HEK293 (cell line): ENCODE data around the gene LCMT1.

Experiments used
- CTCF ChIA-PET: fragments of 350-600 bp; formaldehyde crosslinking; extraction: SDS; loops from one replicate; lab custom pipeline; 2021; ENCODE audit warnings: antibody characterized with exemption; lab: Yijun Ruan, JAX
- POLR2A ChIA-PET: fragments of 300-600 bp; formaldehyde crosslinking; extraction: SDS; loops from one replicate; lab custom pipeline; 2020; ENCODE audit warnings: antibody characterized with exemption, inconsistent platforms; lab: Yijun Ruan, JAX
- H3K27ac ChIP-seq: fragments of 200-500 bp; sonication (Bioruptor generic); 2 replicates; pipeline ENCODE4 v1.5.1; 2014; ENCODE audit warnings: low read depth, low read length, control low read depth, inconsistent platforms; ENCODE audit errors: extremely low read depth
- H3K36me3 ChIP-seq, 2 experiments: fragments of 200-500 bp in 1 of 2; sonication (Bioruptor generic) in 1 of 2; 1 replicate in 1 of 2; 2 replicates in 1 of 2; pipeline ENCODE4 v1.5.1; 2014 to 2017; ENCODE audit warnings: inconsistent platforms in 2 of 2, low read length in 2 of 2; ENCODE audit not compliant: control insufficient read depth in 2 of 2, insufficient read depth in 1 of 2
- H3K4me1 ChIP-seq: fragments of 200-500 bp; sonication (Bioruptor generic); 2 replicates; pipeline ENCODE4 v1.5.1; 2014; ENCODE audit warnings: mild to moderate bottlenecking, low read length, inconsistent platforms; ENCODE audit not compliant: control insufficient read depth, insufficient read depth
- H3K4me3 ChIP-seq: 2 replicates; pipeline ENCODE4 v1.5.1; 2011; ENCODE audit warnings: low read depth, mild to moderate bottlenecking, control low read depth, low read length, moderate library complexity
- H3K9me3 ChIP-seq: fragments of 200-500 bp; sonication (Bioruptor generic); 2 replicates; pipeline ENCODE4 v1.5.1; 2014; ENCODE audit warnings: low read depth, low read length, inconsistent platforms; ENCODE audit not compliant: control insufficient read depth, insufficient read depth
- ATF2 ChIP-seq: fragments of 450-650 bp; formaldehyde crosslinking; IDR thresholded peaks from 2 replicates; pipeline ENCODE4 v1.5.1; 2016; ENCODE audit warnings: missing biosample characterization, missing genetic modification characterization, low read depth
- YY1 ChIP-seq: fragments of 450-650 bp; formaldehyde crosslinking; IDR thresholded peaks from 2 replicates; pipeline ENCODE4 v1.5.1; 2018; ENCODE audit warnings: missing biosample characterization, missing genetic modification characterization
- ZNF16 ChIP-seq: fragments of 450-650 bp; formaldehyde crosslinking; IDR thresholded peaks from 2 replicates; pipeline ENCODE4 v1.5.1; 2016; ENCODE audit warnings: low read depth, missing biosample characterization, missing genetic modification characterization
- ZNF184 ChIP-seq: fragments of 450-650 bp; IDR thresholded peaks from 2 replicates; pipeline ENCODE4 v1.5.1; 2018; ENCODE audit warnings: missing biosample characterization, mild to moderate bottlenecking, missing genetic modification characterization
- ZNF214 ChIP-seq: fragments of 450-650 bp; formaldehyde crosslinking; IDR thresholded peaks from 2 replicates; pipeline ENCODE4 v1.5.1; 2017; ENCODE audit warnings: missing biosample characterization, mild to moderate bottlenecking, missing genetic modification characterization, borderline replicate concordance
- ZNF366 ChIP-seq: fragments of 450-650 bp; formaldehyde crosslinking; conservative IDR thresholded peaks from 2 replicates; pipeline ENCODE4 v1.5.1; 2016; ENCODE audit warnings: missing biosample characterization, missing genetic modification characterization
- ZNF521 ChIP-seq: fragments of 450-650 bp; formaldehyde crosslinking; IDR thresholded peaks from 2 replicates; pipeline ENCODE4 v1.5.1; 2017; ENCODE audit warnings: missing biosample characterization, mild to moderate bottlenecking, missing genetic modification characterization
- ZNF544 ChIP-seq: fragments of 450-650 bp; formaldehyde crosslinking; IDR thresholded peaks from 2 replicates; pipeline ENCODE4 v1.5.0; 2017; ENCODE audit warnings: missing biosample characterization, missing genetic modification characterization
- ZNF600 ChIP-seq: fragments of 450-650 bp; formaldehyde crosslinking; IDR thresholded peaks from 2 replicates; pipeline ENCODE4 v1.5.1; 2016; ENCODE audit warnings: missing biosample characterization, missing genetic modification characterization
- ZNF629 ChIP-seq: fragments of 450-650 bp; formaldehyde crosslinking; IDR thresholded peaks from 2 replicates; pipeline ENCODE4 v1.5.1; 2017; ENCODE audit warnings: missing biosample characterization, missing genetic modification characterization
- ZNF654 ChIP-seq: fragments of 450-650 bp; formaldehyde crosslinking; IDR thresholded peaks from 2 replicates; pipeline ENCODE4 v1.5.1; 2016; ENCODE audit warnings: low read depth, missing biosample characterization, missing genetic modification characterization
- ZNF677 ChIP-seq: fragments of 450-650 bp; IDR thresholded peaks from 2 replicates; pipeline ENCODE4 v1.5.0; 2018; ENCODE audit warnings: missing biosample characterization, mild to moderate bottlenecking, missing genetic modification characterization, moderate library complexity
- ZNF791 ChIP-seq: fragments of 450-650 bp; formaldehyde crosslinking; IDR thresholded peaks from 2 replicates; pipeline ENCODE4 v1.5.1; 2016; ENCODE audit warnings: missing biosample characterization, missing genetic modification characterization
- ZNF830 ChIP-seq: fragments of 450-650 bp; IDR thresholded peaks from 2 replicates; pipeline ENCODE4 v1.5.0; 2018; ENCODE audit warnings: missing biosample characterization, missing genetic modification characterization, low read depth, mild to moderate bottlenecking, moderate library complexity
- ZXDB ChIP-seq: fragments of 450-650 bp; formaldehyde crosslinking; IDR thresholded peaks from 2 replicates; pipeline ENCODE4 v1.5.1; 2016; ENCODE audit warnings: missing biosample characterization, missing genetic modification characterization
- TF ChIP-seq, protein P1 (sequence below): fragments of 450-650 bp; formaldehyde crosslinking; IDR thresholded peaks from 2 replicates; pipeline ENCODE4 v1.5.0; 2017; ENCODE audit warnings: missing biosample characterization, missing genetic modification characterization, borderline replicate concordance

The LCMT1 gene

GRCh38 chr16:25212636-25213035 is 101.1 kb downstream of the LCMT1 start:
- no peaks in the 10 kb centered on the region for H3K36me3 ChIP-seq
- TF ChIP-seq ZNF184, result no peak
- no peak for TF ChIP-seq ZNF521
- no peak for TF ChIP-seq ZXDB (tag by site-specific recombination)
- no peak for TF ChIP-seq ZNF16 (tag by site-specific recombination)
- TF ChIP-seq ZNF544 (tag by site-specific recombination), result no peak
- no peak for TF ChIP-seq ZNF214 (tag by site-specific recombination)
- TF ChIP-seq, protein P1, sequence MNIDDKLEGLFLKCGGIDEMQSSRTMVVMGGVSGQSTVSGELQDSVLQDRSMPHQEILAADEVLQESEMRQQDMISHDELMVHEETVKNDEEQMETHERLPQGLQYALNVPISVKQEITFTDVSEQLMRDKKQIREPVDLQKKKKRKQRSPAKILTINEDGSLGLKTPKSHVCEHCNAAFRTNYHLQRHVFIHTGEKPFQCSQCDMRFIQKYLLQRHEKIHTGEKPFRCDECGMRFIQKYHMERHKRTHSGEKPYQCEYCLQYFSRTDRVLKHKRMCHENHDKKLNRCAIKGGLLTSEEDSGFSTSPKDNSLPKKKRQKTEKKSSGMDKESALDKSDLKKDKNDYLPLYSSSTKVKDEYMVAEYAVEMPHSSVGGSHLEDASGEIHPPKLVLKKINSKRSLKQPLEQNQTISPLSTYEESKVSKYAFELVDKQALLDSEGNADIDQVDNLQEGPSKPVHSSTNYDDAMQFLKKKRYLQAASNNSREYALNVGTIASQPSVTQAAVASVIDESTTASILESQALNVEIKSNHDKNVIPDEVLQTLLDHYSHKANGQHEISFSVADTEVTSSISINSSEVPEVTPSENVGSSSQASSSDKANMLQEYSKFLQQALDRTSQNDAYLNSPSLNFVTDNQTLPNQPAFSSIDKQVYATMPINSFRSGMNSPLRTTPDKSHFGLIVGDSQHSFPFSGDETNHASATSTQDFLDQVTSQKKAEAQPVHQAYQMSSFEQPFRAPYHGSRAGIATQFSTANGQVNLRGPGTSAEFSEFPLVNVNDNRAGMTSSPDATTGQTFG (tag by site-specific recombination), result no peak
- no peak for TF ChIP-seq ZNF677 (tag by site-specific recombination)
- TF ChIP-seq ZNF791 (tag by site-specific recombination), result no peak
- TF ChIP-seq ZNF600, result no peak
- TF ChIP-seq ATF2 (tag by site-specific recombination), result no peak
- TF ChIP-seq, all 188 proteins: peak for 0
- Histone ChIP-seq H3K27ac (no peak overlapping the region), H3K4me1 (no peaks in the 10 kb centered on the region), H3K9me3 (no peaks in the 10 kb centered on the region), H3K4me3 (no peak overlapping the region)
- ChIA-PET POLR2A (no interaction called here), CTCF (no interaction called here)

GRCh38 chr16:25213709-25214397 is 102.3 kb downstream of the LCMT1 start:
- ChIA-PET POLR2A (no interaction called here), CTCF (interaction anchor here (0.6 to 1.7 kb wide), 2 partner anchors 11 to 19 kb away, joined by 4 to 10 read pairs; no protein-coding TSS in a partner anchor)
- Histone ChIP-seq H3K4me3 (no peak overlapping the region), H3K4me1 (no peaks in the 10 kb centered on the region), H3K27ac (no peak overlapping the region), H3K36me3 (no peaks in the 10 kb centered on the region), H3K9me3 (no peaks in the 10 kb centered on the region)
- TF ChIP-seq ZNF366 (tag by site-specific recombination) (0 out of 2 replicates have a peak, but pooled peaks have one; percentile 45), ZNF654 (no peak)

- ChIA-PET CTCF (interaction anchor here (1.2 to 1.4 kb wide), 2 partner anchors 10 to 26 kb away, joined by 4 to 7 read pairs; no protein-coding TSS in a partner anchor), POLR2A (no interaction called here)
- no peak overlapping the region for H3K4me3 ChIP-seq
- no peak for TF ChIP-seq YY1
- no peak for TF ChIP-seq ZNF830
- no peak for TF ChIP-seq ZNF629 (tag by site-specific recombination)
- no peaks in the 10 kb centered on the region for H3K36me3 ChIP-seq
- H3K27ac ChIP-seq, result no peak overlapping the region
- H3K9me3 ChIP-seq, result no peaks in the 10 kb centered on the region
- H3K4me1 ChIP-seq, result no peaks in the 10 kb centered on the region
Measured at GRCh38 chr16:25217112-25217511, 105.6 kb downstream of the LCMT1 start.
